Stimulated activated CD8-positive, alpha-beta memory T cell treated with anti-CD3 and anti-CD28 coated beads, Interleukin-4, amount 100 ng/mL, for 48 hours (primary cell): ENCODE measurements around the gene KRT32.

Experiments
- DNase-seq: peaks from one replicate; pipeline ENCODE4 v3.0.0-alpha.2; 2020

The KRT32 gene

DNA sequence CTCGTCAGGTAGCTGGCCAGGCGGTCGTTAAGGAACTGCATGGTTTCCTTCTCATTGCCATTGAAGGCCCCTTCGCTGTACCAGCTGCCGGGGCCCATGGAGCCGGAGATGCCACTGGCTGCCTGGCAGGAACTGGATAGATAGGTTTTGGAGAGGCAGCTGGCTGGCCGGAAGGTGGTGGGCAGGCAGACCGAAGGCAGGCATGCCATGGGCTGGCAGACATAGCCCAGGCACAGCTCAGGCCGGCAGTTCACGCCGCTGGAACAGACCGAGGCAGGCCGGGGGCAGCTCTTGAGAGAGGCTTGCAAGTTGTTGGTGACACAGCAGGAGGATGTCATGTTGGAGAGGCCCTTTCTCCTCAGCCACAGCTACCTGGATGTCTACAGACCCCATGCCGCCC lies at the start of gene KRT32:
Gene KRT32, minus strand, starts transcription at position 399 of the 400 bp plus-strand sequence. Its CDS starts 61 bp downstream, at position 338.
- no peak for DNase-seq

DNA sequence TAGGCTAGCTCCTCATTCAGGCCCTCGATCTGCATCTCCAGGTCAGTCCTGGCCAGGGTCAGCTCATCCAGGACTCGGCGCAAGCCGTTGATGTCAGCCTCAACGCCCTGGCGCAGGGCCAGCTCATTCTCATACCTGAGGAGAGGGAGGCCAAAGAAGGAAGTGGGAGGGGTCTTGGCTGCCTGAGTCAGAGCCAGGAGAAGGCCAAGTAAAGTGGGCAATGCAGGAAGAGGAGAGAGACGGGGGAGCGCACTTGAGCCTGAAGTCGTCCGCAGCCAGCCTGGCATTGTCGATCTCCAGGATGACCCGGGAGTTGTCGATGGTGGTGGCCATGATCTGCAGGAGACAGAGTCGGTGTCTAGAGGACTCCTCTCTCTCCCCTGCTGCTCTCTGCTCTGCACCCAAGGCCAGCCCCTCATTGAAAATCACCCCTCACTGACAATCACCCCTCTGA lies 49.7 kb upstream of the KRT32 start:
- DNase-seq = no peak

DNA sequence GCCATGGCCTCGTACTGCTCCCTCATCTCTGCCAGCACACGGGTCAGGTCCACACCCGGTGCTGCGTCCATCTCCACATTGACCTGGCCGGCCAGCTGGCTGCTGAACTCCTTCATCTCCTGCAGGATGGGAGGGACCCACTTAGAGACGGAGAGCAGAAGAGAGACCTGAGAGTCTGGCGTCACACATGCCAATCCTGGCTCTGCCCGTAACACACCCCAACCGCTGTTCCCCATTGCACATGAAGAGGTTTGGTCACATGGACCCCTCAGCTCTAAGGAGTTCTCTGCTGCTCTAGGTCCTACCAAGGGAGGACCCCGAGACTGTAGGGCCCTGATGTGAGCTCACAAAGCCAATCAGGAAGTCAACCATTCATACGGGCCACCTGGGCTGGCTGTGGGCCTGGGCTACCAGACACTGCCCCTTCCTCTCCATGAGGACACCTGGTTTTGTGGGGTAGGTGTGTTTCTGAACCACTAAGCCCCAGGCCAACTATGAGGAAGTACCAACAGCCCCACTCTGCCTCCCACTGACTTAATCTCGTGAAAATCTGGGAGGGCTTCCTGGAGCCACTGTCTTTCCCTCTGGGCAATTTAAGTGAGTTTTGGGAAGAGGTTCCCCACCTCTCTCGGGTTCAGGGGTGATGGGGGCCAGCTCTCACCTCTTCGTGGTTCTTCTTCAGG lies 49.1 kb upstream of the KRT32 start:
- DNase-seq = no peak

DNA sequence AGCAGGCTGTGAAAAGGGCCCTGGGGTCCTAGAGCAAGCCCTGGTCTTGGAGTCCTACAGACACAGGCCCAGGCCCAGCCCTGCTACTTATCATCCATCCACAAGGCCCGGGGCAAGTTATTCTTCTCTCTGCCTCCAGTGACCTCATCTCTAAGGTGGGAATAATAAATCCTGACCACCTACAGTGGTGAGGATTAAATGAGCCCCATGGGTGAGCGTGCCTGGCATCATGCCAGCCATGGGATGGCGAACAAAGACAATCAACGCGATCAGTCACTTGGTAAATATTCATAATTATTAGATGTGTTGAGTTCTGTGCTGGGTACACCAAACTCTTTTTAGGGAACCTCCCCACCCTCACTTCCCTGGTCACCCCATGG lies 46.0 kb upstream of the KRT32 start:
- DNase-seq = no peak

DNA sequence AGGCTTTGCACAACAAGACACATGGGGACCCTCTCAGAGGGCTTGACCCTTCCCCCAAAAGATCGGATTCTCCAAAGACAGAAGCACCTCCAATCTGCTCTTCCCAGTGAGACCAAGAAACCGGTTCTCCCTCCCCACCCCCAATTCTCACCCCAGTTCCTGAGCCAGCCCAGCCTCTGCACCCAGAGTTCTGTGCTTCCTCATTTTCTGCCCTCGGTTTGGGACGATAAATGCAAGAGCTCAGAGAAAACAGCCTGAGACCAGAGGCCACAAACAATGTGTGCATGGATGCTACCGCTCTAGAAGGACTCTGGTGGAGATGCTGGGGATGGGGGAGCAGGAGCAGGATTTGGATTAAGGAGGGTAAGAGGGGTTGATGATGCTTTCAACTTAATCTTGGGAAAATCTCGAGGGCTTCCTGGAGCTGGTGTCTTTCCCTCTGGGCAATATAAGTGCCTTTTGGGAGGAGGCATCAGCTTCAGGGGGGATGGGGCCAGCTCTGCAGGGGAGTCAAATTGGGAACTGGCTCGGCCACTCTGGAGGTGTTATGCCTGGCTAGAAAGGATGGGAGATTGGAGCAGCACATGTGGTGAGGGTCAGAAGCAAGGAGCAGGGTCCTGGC lies 45.5 kb upstream of the KRT32 start:
- no peak for DNase-seq

DNA sequence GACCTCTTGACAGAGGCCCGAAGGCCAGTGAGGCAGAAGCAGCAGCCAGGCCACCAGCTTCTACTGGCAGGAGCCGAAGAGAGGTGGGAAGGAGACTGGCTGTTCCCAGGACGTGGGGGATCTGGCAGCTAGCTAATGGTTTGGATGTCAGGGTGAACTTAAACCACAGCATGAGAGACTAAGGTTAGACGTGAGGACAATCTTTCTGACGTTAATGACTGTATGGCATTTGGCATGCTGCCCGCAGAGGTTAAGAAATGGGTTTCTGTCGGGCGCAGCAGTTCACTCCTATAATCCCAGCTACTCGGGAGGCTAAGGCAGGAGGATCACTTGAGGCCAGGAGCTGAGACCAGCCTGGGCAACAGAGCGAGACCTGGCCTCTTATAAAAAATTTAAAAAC lies 44.5 kb upstream of the KRT32 start:
- no peak for DNase-seq

DNA sequence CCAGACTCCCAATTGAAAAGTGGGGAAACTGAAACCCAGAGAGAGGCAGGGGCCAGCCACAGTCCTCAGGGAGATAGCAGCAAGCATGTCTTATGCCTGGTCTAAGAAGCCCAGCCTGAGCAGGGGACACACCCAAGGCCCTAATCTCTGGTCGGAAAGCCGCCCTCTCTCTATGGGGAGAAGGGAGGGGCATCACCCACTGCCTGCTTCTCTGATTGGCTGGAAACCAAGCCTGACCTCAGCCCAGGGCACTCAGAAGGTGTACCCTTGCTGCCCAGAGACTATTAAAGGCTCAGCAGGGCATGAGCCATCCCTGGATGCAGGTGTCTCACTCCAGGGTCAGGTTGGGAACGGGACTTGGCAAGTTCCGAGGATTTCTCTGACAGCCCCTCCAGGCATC lies 43.9 kb upstream of the KRT32 start:
- no peak for DNase-seq

DNA sequence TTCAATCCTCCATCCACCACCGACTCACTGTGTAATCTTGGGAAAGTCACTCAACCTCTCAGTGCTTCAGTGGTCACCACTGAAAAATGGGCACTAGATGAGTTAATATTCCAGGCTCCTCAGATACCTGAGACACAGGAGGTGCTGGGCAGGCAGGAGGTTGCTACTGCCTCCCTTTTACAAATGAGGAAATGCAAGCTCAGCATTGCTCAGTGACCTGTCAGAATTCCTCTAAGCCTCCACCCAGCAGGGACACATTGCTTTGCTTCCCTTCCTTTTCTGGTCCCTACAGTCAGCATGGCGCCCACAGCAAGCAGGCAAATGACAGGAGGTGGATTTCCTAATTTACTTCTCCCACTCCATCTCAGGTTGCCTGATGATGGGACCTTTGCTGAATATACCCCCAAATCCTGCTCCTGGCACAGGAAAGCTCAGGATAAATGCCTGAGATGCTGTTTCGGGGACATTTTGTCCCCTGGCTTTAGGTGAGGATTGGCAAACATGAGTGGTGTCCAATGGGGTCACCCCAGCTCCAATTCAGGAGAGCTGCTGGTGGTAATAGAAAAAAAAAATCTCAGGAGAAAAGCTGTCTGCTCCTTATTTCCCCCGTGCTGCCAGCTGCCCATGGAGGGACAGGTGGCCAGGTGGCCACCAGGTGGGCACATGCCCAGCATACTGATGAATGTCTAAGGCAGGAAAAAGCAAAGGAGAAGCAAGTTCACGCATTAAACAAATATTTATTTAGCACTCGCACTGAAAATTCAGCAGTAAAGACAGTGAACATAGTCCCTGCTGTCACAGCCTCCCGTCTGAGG lies 43.3 kb upstream of the KRT32 start:
- no peak for DNase-seq

DNA sequence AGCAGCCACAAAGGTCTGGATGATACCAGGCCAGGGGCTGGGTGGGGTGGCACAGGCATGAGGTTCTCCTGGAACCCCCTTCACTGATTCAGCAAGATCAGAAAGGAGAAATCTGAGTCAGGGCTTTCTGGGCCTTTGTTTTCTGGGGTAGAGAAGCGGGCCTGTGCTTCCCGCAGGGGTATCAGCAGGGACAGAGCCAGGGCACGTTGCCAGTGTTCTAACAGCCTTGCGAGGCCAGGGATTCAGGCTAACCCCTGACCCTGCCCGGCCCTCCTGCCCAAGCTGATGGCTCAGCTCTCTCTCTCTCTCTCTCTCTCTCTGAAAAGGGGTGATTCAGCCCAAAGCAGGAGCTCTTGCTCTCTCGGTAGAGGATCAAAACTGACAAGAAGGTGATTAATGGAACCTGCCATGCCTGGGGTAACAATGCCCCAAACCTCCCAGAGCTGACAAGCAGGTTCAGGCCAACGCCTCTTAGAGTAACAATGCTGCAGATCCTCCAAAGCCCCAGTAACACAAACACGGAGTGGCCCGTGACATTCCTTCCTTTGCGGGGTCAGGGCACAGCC lies 40.2 kb upstream of the KRT32 start:
- no peak for DNase-seq

DNA sequence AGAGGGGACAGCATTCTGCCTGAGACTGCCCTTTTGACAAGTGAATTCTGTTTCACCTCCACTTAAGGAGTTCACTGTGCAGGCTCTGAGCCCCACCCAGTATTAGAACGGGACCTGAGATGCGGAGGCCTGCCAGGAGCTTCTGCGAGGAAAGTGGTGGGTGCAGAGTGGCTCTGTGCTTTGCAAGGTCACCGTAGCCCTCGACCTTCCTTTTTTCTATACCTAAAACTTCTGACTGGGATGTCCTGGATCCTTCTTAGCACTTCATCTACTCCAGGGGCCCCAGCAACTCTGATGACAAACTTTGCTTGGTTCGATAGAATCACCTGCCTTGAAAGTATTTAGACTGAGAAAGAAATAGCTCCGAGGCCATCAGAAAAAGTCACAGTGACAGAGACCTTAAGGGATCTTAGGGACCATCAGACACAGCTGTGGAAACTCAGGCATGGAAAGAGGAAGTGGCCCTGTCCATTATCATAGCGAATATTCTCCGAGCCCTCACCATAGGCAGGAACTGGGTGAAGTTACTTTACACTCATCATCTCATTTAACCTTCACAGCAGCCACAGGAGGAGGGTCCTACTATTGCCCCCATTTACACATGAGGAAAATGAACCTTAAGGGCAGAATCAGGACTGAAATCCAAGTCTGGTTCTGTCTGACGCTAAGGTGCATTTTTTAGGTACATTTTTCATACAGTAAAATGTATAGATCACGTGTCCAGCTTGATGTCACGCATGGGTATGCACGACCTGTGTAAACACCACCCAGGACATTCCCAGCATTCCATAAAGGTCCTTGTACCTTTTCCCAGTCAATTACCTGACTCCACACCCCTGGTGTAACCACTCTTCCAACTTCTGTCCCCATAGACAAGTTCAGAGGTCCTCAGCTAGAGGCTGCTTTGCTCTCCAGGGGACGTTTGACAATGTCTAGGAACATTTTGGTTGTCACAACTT lies 38.9 kb upstream of the KRT32 start:
- no peak for DNase-seq

DNA sequence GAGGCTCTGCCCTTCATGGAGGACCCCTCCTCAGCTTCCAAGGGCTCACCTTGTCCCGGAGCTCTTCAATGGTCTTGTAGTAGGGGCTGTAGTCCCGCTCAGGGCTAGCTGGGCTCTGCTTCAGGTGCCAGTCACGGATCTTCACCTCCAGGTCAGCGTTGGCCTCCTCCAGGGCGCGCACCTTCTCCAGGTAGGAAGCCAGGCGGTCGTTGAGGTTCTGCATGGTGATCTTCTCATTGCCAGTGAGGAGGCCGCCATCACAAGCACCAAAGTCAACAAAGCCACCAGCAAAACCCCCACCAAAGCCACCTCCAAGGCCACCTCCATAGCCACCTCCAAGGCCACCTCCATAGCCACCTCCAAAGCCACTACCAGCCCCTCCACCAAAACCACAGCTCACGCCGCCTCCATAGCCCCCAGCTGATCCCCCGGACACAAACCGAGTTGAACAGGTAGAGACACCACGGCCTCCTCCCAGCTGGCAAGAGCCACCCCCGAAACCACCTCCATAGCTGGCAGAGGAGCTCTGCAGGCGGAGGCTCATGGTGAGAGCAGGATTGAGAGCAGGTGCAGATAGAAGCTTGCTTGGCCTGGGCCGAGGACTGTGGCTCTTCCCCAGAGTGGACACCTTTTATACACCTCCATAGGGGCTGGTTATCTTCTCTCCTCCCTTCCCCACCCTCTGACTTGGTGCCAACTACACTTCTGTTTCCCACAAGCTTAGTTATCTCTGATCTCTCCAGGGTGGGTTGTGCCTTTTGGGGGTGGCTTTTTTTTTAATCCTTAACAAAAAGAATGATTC lies 38.0 kb upstream of the KRT32 start, which contains the start of gene KRT13:
Gene KRT13, minus strand, starts transcription at position 606 of the 802 bp plus-strand sequence. Its CDS starts 62 bp downstream, at position 544.
- DNase-seq = no peak

DNA sequence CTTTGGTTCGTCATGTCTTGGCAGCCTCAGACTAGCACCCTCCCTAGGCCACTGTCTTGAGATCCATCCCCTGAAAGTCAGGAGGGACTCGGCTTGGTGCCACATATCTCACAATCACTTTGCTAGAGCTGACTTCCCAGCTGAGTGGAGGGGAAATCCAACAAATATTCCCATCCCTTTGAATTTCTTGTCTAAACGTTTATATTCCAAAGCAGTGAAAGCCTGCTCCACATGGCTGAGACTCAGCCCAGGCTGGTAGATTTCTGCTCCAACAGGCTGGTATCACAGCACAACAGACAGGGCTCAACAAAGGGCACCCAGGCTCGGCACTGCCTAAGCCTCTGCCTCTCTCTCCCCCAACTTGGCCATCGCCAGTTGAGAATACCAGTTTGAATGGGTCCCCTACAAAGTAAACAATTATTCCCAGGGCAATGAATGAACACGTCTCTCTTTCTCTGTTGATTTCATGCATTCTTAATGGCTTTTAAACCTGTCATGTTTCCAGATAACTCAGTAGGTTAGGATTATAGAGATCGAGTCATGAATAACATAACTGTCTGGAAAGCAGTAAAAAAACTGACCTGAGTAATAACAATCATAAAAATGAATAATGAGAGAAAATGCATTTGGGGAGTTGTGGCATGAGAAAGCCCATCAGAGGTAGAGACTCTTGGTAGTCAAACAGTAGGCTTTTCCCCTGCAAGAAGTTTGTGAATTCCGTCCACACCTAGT lies 37.2 kb upstream of the KRT32 start:
- no peak for DNase-seq

DNA sequence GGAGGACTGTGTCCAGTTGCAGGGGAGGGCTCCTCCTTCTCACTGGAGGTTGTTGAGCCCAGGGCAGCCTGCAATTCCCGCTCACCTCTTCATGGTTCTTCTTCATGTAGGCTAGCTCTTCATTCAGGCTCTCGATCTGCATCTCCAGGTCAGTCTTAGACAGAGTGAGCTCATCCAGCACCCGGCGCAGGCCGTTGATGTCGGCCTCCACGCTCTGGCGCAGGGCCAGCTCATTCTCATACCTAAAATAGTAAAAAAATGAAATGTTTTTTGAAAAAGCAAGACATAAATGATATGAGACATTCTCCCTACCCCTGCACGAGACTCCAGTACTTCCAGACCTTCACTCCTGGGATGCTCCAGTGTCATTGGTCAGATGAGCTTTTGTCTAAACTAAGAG lies 36.0 kb upstream of the KRT32 start:
- no peak for DNase-seq

DNA sequence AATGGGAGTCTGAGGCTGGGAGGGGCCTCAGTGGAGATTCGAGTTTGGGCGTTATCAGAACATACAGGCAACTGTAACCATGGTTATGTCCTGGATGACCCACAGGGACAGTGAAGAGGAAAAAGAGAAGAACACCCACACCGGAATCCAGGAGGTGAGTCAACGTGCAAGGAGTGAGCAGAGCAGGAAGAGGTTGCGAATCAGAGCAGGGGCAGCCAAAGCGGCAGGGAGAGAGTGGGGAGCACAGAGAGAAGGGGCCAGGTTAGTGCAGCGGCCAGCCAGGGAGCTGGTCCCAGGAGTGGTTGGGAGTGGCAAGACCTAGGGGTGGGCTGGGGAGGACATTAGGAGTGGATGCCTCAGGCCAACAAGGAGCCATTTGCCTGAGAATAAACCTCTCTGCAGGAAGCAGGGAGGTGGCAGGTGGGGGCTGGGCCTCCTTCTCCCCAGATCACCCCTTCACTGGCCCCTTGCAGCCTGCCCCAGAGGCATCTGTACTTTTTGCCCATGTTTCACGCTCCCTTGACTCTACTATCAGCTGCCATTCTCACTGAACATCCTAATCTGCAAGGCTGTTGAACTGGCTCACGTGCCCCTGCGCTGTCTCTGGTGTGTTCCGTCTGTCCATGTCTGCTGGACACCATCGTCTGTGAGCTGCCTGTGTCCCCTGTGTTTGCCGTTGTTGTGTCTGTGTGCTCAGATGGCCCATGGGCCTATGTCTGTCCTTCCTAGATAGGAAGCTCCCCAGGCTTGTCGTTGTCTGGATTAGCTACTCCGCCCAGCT lies 33.1 kb upstream of the KRT32 start:
- no peak for DNase-seq

DNA sequence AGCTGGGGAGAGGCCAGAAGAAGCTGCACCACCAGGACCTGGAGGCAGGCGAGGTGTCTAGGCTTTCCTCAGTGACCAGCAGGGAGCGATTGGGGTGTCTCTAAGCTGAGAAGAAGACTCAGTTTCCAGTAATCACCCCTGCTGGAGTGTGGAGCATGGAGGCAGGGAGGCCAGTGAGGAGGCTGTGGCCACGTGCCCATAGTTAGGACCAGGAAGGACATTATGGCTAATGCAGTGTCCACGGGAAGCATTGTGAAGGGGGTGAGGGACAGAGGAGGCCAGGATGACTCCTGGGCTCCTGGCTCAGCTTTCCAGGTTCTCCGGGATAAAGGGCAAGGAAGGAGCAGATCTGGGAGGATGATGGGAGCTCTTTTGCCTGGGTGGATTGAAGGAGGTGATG lies 32.5 kb upstream of the KRT32 start:
- no peak for DNase-seq

DNA sequence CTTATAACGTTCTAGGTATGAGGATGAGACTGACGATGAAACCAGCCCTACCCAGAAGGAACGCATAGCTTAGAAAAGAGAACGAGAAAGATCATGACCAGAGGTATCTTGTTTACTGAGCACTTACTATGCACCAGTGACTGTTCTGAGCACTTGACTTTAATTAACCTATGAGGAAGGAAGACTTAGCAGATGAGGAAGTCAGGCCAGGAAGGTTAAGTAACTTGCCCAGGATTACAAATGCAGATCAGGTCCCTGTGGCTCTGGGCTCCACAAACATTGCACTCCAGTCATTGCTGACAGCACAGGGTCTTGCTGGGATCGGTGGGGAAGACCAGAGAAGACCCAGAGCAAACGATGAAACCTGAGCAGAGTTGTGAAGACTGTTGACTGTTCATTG lies 31.1 kb upstream of the KRT32 start:
- DNase-seq = no peak

DNA sequence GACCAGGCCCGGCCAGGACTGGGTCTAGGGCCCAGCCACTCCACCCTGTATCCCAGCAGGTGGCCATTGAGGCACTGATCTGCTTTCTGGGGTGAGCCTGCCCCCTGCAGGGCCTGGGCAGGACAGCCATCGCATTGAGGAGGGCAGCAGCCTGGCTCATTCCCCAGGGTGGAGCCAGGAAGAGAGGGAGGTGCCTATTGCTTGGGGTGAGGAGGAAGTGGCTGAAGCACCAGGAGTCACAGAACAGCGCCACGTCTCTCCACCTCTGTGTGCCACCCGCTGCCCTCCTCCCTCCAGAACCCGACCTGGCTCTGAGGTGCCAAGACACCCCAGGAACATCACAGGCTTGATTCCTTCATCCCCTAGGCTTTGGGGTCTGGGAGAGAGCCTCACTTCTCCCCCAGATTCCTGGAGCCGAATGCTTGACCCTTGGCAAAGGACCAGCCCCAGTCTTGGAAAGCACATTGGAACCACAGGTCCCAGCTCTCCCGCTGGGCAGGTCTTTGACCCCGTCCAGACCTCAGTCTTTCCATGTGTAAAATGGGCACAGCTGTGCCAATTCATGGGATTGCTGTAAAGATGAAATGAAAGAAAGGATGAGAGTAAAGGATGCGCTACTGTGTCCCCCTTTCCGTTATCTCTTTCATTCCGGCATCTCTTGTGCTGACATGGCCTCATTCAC lies 29.8 kb upstream of the KRT32 start:
- peak; percentile 81 for DNase-seq

DNA sequence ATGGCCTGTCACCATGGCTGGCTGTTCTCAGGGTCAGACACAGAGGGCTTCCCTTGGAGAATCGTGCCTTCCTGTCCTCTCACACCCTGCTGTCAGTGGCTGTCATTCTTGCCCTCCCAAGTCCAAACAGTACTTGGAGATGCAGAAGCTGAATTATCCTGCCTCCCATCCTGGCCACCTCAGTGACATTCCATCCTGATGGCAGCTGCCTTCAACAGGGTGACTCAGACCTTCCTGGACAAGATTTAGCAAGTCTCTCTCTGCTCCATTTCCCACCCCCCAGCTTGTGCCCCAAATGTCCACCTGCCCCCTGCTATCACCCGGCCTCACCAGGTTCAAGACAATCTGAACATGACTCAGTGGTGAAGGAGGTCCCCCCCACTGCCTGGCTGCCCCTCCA lies 27.3 kb upstream of the KRT32 start:
- no peak for DNase-seq

DNA sequence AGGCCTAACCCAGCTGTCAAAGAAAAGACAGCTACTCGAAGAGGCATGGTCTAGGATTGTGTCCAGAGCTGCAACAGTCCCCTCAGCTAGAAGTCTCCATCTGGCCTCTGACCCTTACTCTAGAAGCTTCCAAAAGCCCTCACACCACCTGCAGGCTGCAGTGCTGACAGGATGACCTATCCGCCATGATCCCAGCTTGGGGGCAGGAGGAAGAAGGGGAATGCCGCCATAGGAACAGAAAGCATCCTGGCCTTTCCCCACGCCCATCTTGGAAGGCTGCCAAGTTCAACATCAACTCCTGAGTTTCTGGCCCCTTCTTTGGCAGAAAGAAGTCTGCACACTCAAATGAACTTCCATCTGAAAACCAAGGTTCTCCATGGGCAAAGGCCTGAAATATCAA lies 25.6 kb upstream of the KRT32 start:
- no peak for DNase-seq
